ENCODE results near the gene PPP1R12C.

The PPP1R12C gene

GRCh38 chr19:55041627-55042343 lies 75.7 kb downstream of the PPP1R12C start:
- peak; percentile 84 for DNase-seq

DNA sequence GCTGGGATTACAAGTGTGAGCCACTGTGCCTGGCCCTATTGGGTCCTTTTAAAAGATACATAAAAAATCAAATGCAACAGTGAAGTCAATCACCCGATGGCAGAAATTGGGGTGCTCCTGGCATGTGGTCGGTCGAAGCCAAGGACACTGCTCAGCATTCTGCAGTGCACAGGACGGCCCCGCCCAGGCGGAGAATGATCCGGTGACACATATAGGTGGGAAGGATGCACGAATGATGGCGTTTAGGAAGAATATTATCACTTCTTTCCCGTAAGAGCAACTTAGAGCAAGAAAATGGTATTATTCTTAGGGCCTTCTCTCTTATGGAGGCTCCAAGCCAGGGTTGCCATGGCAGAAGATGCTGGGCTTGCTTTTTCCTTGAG lies 76.2 kb downstream of the PPP1R12C start:
- no peak for DNase-seq
